GM23338 (cell line): ENCODE data around the gene CELF4. TPM values are rescaled to one million over a fixed set of nuclear protein-coding genes. Genes with fewer than 3 reads are reported as not detected.

ENCODE experiments used
- ATAC-seq: fragments of 200-7000 bp; cut with Tn5 transposase; 3 replicates; pipeline ENCODE4 v1.9.1; 2020
- DNase-seq: peaks from one replicate; pipeline ENCODE4 v3.0.0-alpha.2; 2015; ENCODE audit warnings: low spot score
- H2AFZ ChIP-seq: fragments of 200-600 bp; sonication (generic); 2 replicates; pipeline ENCODE4 v1.8.0; 2016; ENCODE audit warnings: antibody characterized with exemption, mild to moderate bottlenecking, moderate library complexity
- H3F3A ChIP-seq: fragments of 200-600 bp; sonication (generic); replicated peaks from 2 replicates; pipeline ENCODE4 v1.8.0; 2017; ENCODE audit warnings: antibody characterized with exemption, mixed run types, low read depth
- H3K27ac ChIP-seq: fragments of 200-600 bp; sonication (generic); 2 replicates; pipeline ENCODE4 v1.6.1; 2016; ENCODE audit warnings: low read depth
- H3K27me3 ChIP-seq: fragments of 200-600 bp; sonication (generic); 2 replicates; pipeline ENCODE4 v1.8.0; 2016; ENCODE audit warnings: mild to moderate bottlenecking, mixed run types, moderate library complexity; ENCODE audit not compliant: insufficient read depth
- H3K36me3 ChIP-seq: fragments of 200-600 bp; sonication (generic); 2 replicates; pipeline ENCODE4 v1.8.0; 2016; ENCODE audit warnings: mild to moderate bottlenecking; ENCODE audit not compliant: insufficient read depth
- H3K4me1 ChIP-seq: fragments of 200-600 bp; sonication (generic); 2 replicates; pipeline ENCODE4 v1.8.0; 2016; ENCODE audit warnings: mild to moderate bottlenecking, moderate library complexity; ENCODE audit not compliant: insufficient read depth
- H3K4me2 ChIP-seq: fragments of 200-600 bp; sonication (generic); 2 replicates; pipeline ENCODE4 v1.7.1; 2017; ENCODE audit warnings: mixed run types
- H3K4me3 ChIP-seq: fragments of 200-600 bp; sonication (generic); 2 replicates; pipeline ENCODE4 v1.6.1; 2016; ENCODE audit warnings: mixed run types
- H3K79me2 ChIP-seq: fragments of 200-600 bp; sonication (generic); replicated peaks from 2 replicates; pipeline ENCODE4 v1.8.0; 2017; ENCODE audit warnings: mild to moderate bottlenecking; ENCODE audit not compliant: insufficient read depth
- H3K9me2 ChIP-seq: fragments of 200-600 bp; sonication (generic); 2 replicates; pipeline ENCODE4 v1.8.0; 2017; ENCODE audit not compliant: insufficient read depth
- H4K20me1 ChIP-seq: fragments of 200-600 bp; sonication (generic); replicated peaks from 2 replicates; pipeline ENCODE4 v1.8.0; 2017; ENCODE audit warnings: mild to moderate bottlenecking; ENCODE audit not compliant: insufficient read depth
- H3K27ac Mint-ChIP-seq: 2 replicates; pipeline ENCODE4 v1.8.0; 2020; ENCODE audit warnings: inconsistent platforms, mild to moderate bottlenecking, moderate library complexity, mixed read lengths
- H3K27me3 Mint-ChIP-seq: 3 replicates; pipeline ENCODE4 v1.8.0; 2022; ENCODE audit warnings: low read depth, mild to moderate bottlenecking, moderate library complexity, mixed read lengths, inconsistent platforms; ENCODE audit not compliant: insufficient read depth, poor library complexity
- H3K36me3 Mint-ChIP-seq: 3 replicates; pipeline ENCODE4 v1.8.0; 2021; ENCODE audit warnings: low read depth, mild to moderate bottlenecking, inconsistent platforms, moderate library complexity, mixed read lengths
- H3K4me1 Mint-ChIP-seq: 3 replicates; pipeline ENCODE4 v1.8.0; 2020; ENCODE audit warnings: mild to moderate bottlenecking, inconsistent platforms, mixed read lengths
- H3K4me3 Mint-ChIP-seq: 3 replicates; pipeline ENCODE4 v1.8.0; 2021; ENCODE audit warnings: moderate library complexity, mild to moderate bottlenecking, inconsistent platforms, mixed read lengths
- H3K9me3 Mint-ChIP-seq: 3 replicates; pipeline ENCODE4 v1.8.0; 2020; ENCODE audit warnings: moderate library complexity, mild to moderate bottlenecking, inconsistent platforms, mixed read lengths
- EZH2phosphoT487 ChIP-seq: fragments of 200-600 bp; sonication (generic); IDR thresholded peaks from one replicate; pipeline ENCODE4 v1.8.1; 2018; ENCODE audit warnings: antibody characterized with exemption; ENCODE audit not compliant: unreplicated experiment
- STAT1 ChIP-seq: IDR thresholded peaks from one replicate; pipeline ENCODE4 v1.6.1; 2016; ENCODE audit warnings: antibody characterized with exemption; ENCODE audit not compliant: unreplicated experiment
- ZNF114 ChIP-seq: fragments of 250-450 bp; sonication (Bioruptor Pico); IDR thresholded peaks from 2 replicates; pipeline ENCODE4 v1.5.0; 2020; ENCODE audit warnings: mild to moderate bottlenecking, moderate library complexity
- ZNF331 ChIP-seq: fragments of 250-450 bp; sonication (Bioruptor Pico); IDR thresholded peaks from 2 replicates; pipeline ENCODE4 v1.5.0; 2020; ENCODE audit warnings: low read depth, mild to moderate bottlenecking, moderate library complexity
- polyA plus RNA-seq: library from polyadenylated mRNA; unstranded; fragments of >200 nt; fragmentation: Nextera tagmentation; extraction: Ambion mirVana; gene quantifications from 2 replicates; pipeline ENCODE4 v1.2.1, GENCODE V29; 2016
- total RNA-seq: library from RNA; depleted of rRNA; stranded (reverse); fragments of >200 nt; shearing (Covaris generic); gene quantifications from 2 replicates; pipeline ENCODE4 v1.2.3, GENCODE V29; 2014
- TF ChIP-seq, protein P1 (sequence below): fragments of 250-450 bp; sonication (Bioruptor Pico); IDR thresholded peaks from 2 replicates; pipeline ENCODE4 v1.5.0; 2020; ENCODE audit warnings: mild to moderate bottlenecking, moderate library complexity
- TF ChIP-seq, protein P2 (sequence below): IDR thresholded peaks from one replicate; pipeline ENCODE4 v1.6.1; 2018; ENCODE audit warnings: antibody characterized with exemption; ENCODE audit not compliant: unreplicated experiment

The CELF4 gene
- total and polyA plus RNA-seq, 2 experiments from 2014 or later, result 2.6 to 6.7 TPM

DNA sequence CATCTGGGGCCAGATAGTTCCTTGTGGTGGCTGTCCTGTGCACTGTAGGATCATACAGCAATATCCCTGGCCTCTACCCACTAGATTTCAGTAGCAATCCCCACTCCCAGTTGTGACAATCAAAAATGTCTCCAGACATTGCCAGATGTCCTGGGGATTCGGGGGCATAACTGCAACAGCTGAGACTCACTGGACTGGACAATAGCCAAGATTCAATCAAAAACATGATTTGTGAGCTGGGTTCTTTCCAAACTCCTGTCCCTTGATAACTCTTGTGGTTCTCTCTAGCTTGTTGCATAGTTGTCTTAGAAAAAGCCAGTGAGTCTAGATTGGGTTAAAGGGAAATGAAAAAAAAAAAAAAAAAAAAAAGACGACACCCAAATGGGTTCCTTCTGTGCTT lies 293.4 kb downstream of the CELF4 start (continued):
- TF ChIP-seq, protein P1, sequence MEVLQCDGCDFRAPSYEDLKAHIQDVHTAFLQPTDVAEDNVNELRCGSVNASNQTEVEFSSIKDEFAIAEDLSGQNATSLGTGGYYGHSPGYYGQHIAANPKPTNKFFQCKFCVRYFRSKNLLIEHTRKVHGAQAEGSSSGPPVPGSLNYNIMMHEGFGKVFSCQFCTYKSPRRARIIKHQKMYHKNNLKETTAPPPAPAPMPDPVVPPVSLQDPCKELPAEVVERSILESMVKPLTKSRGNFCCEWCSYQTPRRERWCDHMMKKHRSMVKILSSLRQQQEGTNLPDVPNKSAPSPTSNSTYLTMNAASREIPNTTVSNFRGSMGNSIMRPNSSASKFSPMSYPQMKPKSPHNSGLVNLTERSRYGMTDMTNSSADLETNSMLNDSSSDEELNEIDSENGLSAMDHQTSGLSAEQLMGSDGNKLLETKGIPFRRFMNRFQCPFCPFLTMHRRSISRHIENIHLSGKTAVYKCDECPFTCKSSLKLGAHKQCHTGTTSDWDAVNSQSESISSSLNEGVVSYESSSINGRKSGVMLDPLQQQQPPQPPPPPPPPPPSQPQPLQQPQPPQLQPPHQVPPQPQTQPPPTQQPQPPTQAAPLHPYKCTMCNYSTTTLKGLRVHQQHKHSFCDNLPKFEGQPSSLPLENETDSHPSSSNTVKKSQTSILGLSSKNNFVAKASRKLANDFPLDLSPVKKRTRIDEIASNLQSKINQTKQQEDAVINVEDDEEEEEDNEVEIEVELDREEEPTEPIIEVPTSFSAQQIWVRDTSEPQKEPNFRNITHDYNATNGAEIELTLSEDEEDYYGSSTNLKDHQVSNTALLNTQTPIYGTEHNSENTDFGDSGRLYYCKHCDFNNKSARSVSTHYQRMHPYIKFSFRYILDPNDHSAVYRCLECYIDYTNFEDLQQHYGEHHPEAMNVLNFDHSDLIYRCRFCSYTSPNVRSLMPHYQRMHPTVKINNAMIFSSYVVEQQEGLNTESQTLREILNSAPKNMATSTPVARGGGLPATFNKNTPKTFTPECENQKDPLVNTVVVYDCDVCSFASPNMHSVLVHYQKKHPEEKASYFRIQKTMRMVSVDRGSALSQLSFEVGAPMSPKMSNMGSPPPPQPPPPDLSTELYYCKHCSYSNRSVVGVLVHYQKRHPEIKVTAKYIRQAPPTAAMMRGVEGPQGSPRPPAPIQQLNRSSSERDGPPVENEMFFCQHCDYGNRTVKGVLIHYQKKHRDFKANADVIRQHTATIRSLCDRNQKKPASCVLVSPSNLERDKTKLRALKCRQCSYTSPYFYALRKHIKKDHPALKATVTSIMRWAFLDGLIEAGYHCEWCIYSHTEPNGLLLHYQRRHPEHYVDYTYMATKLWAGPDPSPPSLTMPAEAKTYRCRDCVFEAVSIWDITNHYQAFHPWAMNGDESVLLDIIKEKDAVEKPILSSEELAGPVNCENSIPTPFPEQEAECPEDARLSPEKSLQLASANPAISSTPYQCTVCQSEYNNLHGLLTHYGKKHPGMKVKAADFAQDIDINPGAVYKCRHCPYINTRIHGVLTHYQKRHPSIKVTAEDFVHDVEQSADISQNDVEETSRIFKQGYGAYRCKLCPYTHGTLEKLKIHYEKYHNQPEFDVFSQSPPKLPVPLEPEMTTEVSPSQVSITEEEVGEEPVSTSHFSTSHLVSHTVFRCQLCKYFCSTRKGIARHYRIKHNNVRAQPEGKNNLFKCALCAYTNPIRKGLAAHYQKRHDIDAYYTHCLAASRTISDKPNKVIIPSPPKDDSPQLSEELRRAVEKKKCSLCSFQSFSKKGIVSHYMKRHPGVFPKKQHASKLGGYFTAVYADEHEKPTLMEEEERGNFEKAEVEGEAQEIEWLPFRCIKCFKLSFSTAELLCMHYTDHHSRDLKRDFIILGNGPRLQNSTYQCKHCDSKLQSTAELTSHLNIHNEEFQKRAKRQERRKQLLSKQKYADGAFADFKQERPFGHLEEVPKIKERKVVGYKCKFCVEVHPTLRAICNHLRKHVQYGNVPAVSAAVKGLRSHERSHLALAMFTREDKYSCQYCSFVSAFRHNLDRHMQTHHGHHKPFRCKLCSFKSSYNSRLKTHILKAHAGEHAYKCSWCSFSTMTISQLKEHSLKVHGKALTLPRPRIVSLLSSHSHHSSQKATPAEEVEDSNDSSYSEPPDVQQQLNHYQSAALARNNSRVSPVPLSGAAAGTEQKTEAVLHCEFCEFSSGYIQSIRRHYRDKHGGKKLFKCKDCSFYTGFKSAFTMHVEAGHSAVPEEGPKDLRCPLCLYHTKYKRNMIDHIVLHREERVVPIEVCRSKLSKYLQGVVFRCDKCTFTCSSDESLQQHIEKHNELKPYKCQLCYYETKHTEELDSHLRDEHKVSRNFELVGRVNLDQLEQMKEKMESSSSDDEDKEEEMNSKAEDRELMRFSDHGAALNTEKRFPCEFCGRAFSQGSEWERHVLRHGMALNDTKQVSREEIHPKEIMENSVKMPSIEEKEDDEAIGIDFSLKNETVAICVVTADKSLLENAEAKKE (CRISPR knock-in tag), result no peak
- TF ChIP-seq ZNF114 (no peak), ZNF331 (CRISPR knock-in tag) (no peak)
- TF ChIP-seq, protein P2, sequence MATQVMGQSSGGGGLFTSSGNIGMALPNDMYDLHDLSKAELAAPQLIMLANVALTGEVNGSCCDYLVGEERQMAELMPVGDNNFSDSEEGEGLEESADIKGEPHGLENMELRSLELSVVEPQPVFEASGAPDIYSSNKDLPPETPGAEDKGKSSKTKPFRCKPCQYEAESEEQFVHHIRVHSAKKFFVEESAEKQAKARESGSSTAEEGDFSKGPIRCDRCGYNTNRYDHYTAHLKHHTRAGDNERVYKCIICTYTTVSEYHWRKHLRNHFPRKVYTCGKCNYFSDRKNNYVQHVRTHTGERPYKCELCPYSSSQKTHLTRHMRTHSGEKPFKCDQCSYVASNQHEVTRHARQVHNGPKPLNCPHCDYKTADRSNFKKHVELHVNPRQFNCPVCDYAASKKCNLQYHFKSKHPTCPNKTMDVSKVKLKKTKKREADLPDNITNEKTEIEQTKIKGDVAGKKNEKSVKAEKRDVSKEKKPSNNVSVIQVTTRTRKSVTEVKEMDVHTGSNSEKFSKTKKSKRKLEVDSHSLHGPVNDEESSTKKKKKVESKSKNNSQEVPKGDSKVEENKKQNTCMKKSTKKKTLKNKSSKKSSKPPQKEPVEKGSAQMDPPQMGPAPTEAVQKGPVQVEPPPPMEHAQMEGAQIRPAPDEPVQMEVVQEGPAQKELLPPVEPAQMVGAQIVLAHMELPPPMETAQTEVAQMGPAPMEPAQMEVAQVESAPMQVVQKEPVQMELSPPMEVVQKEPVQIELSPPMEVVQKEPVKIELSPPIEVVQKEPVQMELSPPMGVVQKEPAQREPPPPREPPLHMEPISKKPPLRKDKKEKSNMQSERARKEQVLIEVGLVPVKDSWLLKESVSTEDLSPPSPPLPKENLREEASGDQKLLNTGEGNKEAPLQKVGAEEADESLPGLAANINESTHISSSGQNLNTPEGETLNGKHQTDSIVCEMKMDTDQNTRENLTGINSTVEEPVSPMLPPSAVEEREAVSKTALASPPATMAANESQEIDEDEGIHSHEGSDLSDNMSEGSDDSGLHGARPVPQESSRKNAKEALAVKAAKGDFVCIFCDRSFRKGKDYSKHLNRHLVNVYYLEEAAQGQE, result no peak

DNA sequence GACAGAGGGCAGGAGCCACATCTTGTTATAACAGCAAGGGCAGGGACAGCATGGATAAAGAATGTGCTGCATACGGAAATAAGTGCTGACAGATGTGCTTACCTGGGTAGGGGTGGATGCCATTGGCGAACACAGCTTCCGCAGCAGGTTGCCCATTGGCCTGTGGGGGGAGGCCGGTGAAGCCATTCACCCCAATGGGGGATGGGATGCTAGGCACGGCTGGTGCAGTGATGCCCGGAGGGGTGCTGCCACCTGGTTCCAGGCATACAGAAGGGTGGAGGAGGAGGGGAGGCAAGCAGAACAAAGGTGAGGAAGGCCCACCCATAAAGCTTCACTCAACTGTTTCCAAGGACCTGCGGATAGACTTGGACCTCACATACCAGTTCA lies 294.9 kb downstream of the CELF4 start:
- no peaks in the 10 kb centered on the region for H3K36me3 ChIP-seq
- H3K4me1 Mint-ChIP-seq, result peaks cover 2% of the 10 kb centered on the region; the same call in 1 of the 3 replicates
- ATAC-seq, result no peak
- no peak for TF ChIP-seq EZH2phosphoT487
- TF ChIP-seq ZNF114, result no peak
- TF ChIP-seq, protein P1 (CRISPR knock-in tag), result no peak
- no peak for TF ChIP-seq STAT1

More for the DNA sequence above, 294.9 kb downstream of the CELF4 start:
- no peaks in the 10 kb centered on the region for H3K9me2 ChIP-seq
- Mint-ChIP-seq H3K27ac (no peak overlapping the region), H3K4me3 (no peak overlapping the region), H3K9me3 (no peaks in the 10 kb centered on the region; the same call in 2 of the 3 replicates), H3K36me3 (no peaks in the 10 kb centered on the region), H3K27me3 (peaks cover 23% of the 10 kb centered on the region)
- H4K20me1 ChIP-seq, result peaks cover 8% of the 10 kb centered on the region
- no peaks in the 10 kb centered on the region for H3F3A ChIP-seq
- no peak overlapping the region for H3K4me2 ChIP-seq
- H3K79me2 ChIP-seq, result no peaks in the 10 kb centered on the region
- H3K4me1 ChIP-seq, result no peaks in the 10 kb centered on the region
- DNase-seq, result no peak
- no peak overlapping the region for H3K4me3 ChIP-seq
- no peaks in the 10 kb centered on the region for H3K27me3 ChIP-seq
- H3K27ac ChIP-seq, result no peak overlapping the region
- no peak overlapping the region for H2AFZ ChIP-seq
